Hepatic stellate cell (primary cell): ENCODE data around the gene PLBD1.

Experiments
- DNase-seq: peaks from one replicate; pipeline ENCODE4 v3.0.0; 2011; ENCODE audit warnings: low spot score

Gene PLBD1

GRCh38 chr12:14570231-14570630 lies 2.5 kb upstream of the PLBD1 start:
- DNase-seq, result no peak

GRCh38 chr12:14564336-14564959 lies 3.2 kb downstream of the PLBD1 start:
- no peak for DNase-seq

- no peak for DNase-seq
Measured at GRCh38 chr12:14563046-14563445, 4.6 kb downstream of the PLBD1 start.

GRCh38 chr12:14562279-14562678 lies 5.4 kb downstream of the PLBD1 start:
- DNase-seq, result no peak

GRCh38 chr12:14561677-14562238 lies 5.9 kb downstream of the PLBD1 start:
- no peak for DNase-seq

- DNase-seq, result no peak
Measured at GRCh38 chr12:14560904-14561574, 6.6 kb downstream of the PLBD1 start.

GRCh38 chr12:14558473-14558959 lies 9.2 kb downstream of the PLBD1 start:
- no peak for DNase-seq

GRCh38 chr12:14557966-14558365 lies 9.7 kb downstream of the PLBD1 start:
- no peak for DNase-seq

- DNase-seq, result no peak
Measured at GRCh38 chr12:14554281-14555007, 13.2 kb downstream of the PLBD1 start.

- no peak for DNase-seq
Measured at GRCh38 chr12:14548609-14549008, 19.1 kb downstream of the PLBD1 start.

GRCh38 chr12:14547571-14547970 lies 20.1 kb downstream of the PLBD1 start:
- no peak for DNase-seq

GRCh38 chr12:14545144-14546124 lies 22.2 kb downstream of the PLBD1 start:
- no peak for DNase-seq

GRCh38 chr12:14540801-14541462 lies 26.8 kb downstream of the PLBD1 start:
- DNase-seq, result no peak

- no peak for DNase-seq
Measured at GRCh38 chr12:14537088-14537487, 30.6 kb downstream of the PLBD1 start.

GRCh38 chr12:14532152-14532551 lies 35.5 kb downstream of the PLBD1 start:
- DNase-seq, result no peak

- no peak for DNase-seq
Measured at GRCh38 chr12:14525964-14526363, 41.7 kb downstream of the PLBD1 start.

- no peak for DNase-seq
Measured at GRCh38 chr12:14521822-14522221, 45.9 kb downstream of the PLBD1 start.

- no peak for DNase-seq
Measured at GRCh38 chr12:14514946-14515345, 52.7 kb downstream of the PLBD1 start.

GRCh38 chr12:14514154-14514842 lies 53.4 kb downstream of the PLBD1 start:
- DNase-seq, result peak; percentile 12

GRCh38 chr12:14510574-14510973 lies 57.1 kb downstream of the PLBD1 start:
- DNase-seq, result no peak
